ENCODE results near the gene RAB1B.

DNA sequence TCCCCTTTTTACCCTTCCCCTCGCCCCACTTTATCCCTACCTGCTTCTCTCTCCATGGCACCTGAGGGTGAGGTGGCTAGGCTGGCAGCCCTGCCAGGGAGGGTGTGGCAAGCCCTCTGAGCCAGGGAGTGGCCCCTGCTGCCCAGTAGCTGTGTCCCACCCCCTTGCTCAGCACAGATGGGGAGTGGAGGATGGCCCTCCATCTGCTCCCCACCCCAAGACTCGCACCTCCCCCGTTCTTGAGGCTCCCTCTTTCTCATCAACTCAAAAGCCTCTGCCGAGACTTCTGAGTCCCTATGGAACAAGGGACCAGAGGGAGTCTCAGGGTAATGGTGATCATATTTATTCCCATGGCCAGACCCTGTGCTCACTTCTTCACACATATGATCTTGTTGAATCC, 24.9 kb downstream of the RAB1B start:
- TF ChIP-seq CTCF (conservative IDR thresholded peaks at IDR 0.05) (no peak), ZFX (IDR thresholded peaks at IDR 0.05) (no peak)
